GM21390 (cell line): Measurements from ENCODE around the gene SLC22A7.
"Not testable (repeated sequence)": the region's sequence is repeated elsewhere in the genome, so short reads cannot be mapped to it uniquely, and the experiment has no call there.

ENCODE experiments used
- ATAC-seq: cut with Tn5 transposase; IDR thresholded peaks from one replicate; pipeline ENCODE4 v1.9.1; 2021; ENCODE audit not compliant: unreplicated experiment

Gene SLC22A7

DNA sequence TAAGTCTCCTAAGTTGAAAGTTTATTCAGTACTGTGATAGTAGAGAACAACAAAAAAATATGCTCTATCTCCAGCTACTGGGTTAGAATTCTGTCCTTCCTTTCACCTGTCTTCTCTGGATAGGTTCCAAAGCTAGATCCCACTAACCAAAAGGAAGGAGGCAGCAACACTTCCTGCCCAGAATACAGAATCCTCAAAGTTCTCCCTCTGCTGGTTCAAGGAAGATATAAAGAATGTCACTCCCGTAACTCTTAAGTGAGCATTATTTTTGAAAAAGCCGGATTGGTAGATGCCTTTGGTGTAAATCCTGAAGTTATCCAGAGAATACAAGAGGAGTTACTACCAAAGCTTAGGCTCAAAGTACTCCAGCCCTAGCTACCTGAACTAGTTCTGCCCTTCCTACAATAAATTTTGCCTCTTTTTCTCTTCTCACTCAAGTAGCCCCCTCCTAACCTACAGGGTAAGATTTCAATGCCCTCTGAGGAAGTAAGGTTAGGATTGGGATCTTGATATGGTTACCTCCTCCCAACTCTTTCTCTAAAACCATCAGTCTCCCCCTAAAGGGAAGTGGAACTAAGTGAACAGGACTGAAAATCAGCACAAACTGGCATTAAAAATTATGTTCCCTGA lies 36.5 kb downstream of the SLC22A7 start:
- no peak for ATAC-seq

DNA sequence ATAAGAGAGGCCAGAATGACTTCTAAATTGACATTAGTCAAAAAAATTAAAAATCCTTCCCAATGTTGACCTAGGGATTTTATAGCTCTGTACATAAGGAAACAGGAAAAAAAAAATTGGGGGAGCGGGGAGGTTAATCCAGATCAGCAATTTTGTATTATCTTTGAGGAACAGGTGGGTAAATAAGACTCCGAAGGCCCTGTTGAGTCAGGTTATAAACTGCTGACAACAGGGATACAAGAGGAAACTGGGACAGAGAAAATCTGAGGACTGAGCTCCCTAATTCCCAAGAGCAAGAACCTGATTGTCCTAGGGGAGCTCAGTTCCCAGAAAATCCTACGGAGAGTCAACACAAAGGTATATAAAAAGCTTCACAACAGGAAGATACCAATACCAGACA lies 37.4 kb downstream of the SLC22A7 start:
- ATAC-seq, result no peak

DNA sequence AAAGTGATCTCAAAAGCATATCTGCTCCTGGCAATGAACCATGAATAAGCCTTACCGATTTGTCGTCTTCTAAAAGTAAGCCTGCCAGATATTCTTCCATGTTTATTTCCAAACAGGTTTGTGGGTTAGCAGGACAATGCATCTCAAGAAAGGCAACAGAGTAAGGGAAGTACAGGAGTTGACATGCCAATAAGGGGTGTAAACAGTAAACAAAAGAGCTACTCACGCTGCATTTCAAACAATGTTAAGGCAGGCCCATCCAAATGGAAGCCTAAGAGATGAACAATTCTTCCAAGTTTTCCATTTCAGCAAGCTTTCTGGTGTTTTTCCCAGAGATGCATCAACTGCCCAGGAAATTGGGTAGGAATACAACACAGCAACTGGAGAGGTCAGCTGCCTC lies 38.3 kb downstream of the SLC22A7 start:
- ATAC-seq, result no peak

GRCh38 chr6:43338243-43338642 lies 40.2 kb downstream of the SLC22A7 start:
- ATAC-seq, result peak; percentile 50

DNA sequence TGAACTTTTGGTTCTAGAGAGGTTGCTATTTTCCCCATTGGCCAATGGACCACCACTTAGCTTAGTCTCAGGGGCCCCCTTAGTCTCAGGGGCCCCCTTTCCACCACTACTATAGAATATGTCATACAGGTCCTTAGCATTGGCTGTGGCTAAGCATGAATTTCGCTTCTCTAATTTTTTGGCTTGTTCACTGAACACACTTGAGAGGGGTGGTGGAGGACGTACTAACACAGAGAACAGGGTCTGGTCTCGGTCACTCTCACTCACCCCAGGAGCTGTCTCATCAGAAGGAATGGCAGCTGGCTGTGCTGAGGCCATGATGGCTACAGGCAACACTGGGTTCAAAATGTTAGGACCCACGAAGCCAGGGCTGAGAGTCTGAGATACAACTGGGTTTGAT lies 41.1 kb downstream of the SLC22A7 start:
- ATAC-seq, result peak; percentile 76

- ATAC-seq, result not testable (repeated sequence)
Measured at GRCh38 chr6:43346243-43346642, 48.2 kb downstream of the SLC22A7 start.

GRCh38 chr6:43347021-43347420 lies 49.0 kb downstream of the SLC22A7 start:
- no peak for ATAC-seq

DNA sequence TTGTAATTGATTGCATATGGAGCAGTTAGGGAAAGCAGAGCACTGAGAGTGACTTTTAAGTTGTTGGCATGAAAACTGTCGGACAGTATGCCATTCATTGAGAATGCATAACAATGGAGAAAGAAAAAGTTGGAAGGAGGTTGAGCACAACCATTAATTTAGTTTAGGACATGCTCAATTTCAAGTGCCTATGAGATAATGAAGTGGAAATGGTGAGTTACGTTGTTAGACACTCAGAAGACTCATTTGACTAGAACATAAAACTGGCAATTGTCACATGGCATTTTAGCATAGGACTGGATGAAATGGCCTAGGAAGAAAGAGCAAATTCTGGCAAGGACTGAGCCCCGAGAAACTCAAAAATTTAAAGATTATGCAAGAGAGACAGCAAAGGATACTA lies 49.4 kb downstream of the SLC22A7 start:
- ATAC-seq, result no peak

GRCh38 chr6:43351951-43352350 lies 53.9 kb downstream of the SLC22A7 start:
- not testable (repeated sequence) for ATAC-seq
